Islet precursor cell (in vitro differentiated cells): Measurements from ENCODE around the gene CYFIP1.

Experiments used
- DNase-seq: peaks from one replicate; pipeline ENCODE4 v3.0.0-alpha.2; 2018

CYFIP1 gene

GRCh38 chr15:22948056-22948455 is 32.1 kb downstream of the CYFIP1 start:
- DNase-seq = no peak

DNA sequence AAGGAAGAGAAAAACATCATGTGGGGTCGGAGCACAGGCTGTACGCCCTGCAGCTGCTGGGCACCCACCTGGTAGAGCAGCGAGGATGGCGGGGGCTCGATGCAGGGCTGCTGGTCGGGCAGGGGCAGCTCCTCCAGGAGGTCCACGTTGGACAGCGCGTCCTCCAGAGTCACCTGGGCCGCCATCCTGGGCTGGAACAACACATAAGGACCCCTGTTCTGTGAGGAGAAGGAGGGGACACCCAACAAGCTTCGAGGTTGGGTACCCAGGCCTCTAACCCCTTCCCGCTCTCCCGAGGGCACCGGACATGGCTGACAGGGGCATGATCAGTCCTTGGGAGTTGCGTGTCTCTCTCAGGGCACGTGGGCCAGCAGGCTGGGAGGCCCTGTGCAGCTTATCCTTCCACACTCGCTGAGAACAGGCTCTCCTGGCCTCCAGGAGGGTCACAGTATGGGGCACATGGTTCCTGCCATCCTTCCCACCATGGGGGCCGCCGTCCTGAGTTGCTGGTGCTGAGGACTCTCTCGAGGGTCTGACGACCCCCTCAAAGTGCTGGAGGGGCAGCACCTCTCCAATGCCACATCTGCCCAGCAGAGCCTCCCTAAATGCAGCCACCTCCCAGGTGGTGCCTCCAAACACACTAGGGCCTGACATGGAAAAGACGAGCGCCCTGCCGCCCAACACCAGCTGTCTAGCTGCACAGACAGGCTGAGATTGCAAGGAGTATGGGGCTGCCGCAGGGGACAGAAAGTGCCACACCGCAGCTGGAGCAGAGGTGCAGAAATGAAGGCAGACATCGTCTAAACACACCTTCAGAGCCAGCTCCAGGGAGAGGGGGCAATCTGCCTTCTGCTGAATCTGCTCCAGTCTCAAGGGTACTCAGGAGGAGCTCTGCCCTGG is 32.8 kb downstream of the CYFIP1 start:
- DNase-seq = no peak

- no peak for DNase-seq
Observed at GRCh38 chr15:22945071-22945470, 35.1 kb downstream of the CYFIP1 start.

DNA sequence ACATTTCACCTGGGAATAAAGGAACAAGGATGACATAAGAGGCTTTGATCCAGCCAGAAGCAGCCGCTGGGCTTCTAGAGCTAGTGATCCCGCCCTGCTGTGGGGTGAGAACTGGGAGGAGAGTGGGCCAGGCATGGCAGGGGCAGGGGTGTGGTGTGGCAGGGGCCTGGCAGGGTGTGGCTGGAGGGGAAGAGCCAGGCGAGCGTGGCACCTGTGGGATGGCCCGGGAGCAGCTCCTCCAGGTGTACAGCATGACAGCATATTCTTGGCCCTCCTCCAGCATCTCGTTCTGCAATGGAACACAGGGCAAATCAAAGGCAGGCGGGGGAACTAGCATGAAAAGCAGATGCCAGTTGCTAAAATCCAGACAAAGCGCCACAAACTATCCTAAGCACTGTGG is 35.5 kb downstream of the CYFIP1 start:
- DNase-seq = no peak

DNA sequence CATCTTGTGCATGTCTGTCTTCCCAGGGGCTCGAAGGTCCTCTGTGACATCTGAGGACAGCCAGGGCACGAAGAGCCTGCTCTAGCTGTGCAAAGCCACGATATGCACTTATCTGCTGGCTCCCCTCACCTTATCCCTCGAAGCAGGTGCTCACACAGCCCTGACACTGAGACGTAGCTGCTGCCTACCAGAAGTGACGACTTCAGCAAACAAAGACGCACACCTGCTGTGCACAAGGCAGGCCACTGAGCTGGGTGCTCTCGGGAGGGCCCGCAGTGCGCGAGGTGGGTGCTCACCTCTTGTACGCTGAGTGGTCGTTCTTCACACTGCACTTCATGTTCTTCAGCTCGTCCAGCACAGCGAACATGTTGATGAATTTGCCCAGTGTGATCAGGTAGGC is 37.3 kb downstream of the CYFIP1 start:
- DNase-seq = no peak

GRCh38 chr15:22942306-22942855 is 37.8 kb downstream of the CYFIP1 start:
- DNase-seq = no peak

DNA sequence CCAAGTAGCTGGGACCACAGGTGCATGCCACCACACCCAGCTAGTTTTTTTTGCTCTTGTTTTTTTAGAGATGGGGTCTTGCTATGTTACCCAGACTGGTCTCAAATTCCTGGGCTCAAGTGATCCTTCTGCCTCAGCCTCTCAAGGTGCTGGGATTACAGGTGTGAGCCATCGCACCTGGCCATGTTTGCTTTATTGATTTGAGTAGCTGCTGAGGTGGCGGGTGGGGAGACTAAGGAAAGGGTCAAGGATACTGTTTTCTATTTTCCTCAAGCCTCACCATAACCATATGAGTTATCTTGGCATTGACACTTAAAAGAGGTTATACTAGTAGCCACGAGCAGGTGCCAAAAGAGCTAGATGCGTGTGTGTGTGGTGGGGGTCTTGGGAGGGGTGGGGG is 39.0 kb downstream of the CYFIP1 start:
- no peak for DNase-seq

DNA sequence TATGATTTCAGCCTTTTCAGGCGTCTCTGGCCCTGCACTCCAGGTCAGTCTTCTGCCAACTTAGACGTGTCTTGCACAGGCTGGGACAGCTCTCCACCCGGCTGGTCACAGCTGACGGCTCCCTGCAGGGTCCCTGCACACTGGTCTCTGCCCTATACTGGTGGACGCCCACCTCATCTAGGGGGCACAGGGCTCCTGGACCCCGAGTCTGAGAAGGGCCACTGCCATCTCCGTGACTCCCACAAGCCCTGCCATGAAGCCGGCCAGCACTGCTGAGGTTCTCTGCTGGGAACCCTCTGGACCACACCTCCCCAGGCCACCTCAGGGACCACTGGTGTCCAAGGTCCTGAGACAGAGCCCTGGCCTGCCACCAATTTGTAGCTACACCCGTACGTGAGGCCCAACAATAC is 40.5 kb downstream of the CYFIP1 start:
- DNase-seq = no peak

GRCh38 chr15:22939051-22939450 is 41.1 kb downstream of the CYFIP1 start:
- no peak for DNase-seq

DNA sequence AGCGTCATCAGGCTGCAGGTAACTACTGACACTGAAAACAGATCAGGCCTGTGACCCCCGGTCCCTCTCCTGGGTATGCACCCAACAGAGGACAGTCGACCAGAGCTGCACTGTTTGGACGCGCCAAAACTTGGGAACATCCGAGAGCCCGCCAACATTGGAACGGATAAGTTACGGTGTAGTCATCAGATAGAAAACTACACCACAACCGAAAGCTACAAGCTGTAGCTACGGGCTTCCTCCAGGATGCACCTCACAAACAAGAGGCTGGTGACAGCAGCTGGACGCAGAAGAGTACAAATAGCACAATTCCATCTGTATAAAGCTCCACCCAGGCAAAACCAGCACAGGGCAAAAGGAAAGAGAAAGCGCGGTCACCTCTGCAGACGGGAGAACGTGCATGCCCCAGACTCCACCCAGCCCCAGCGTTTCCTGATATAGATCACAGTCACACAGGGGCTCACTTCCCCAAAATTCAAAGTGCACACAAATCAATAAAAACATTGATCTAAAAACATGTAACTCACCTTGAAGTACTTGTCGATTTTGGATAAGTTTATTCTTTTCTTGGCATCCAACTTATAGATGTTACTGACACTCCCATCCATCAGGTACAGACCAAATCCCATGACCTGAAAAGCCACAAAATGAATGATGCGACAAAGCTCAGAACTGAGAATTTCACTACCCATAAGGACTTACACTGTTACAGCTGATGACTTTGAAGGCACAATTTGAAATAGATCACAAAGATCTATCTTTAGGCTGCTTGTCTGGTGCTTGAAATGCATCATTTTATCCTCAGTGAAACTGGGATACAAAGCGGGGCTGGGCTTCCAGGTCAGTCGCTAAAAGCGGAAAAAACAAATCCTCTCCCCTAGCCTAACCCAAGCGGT is 43.3 kb downstream of the CYFIP1 start:
- DNase-seq = no peak

- DNase-seq = no peak
Observed at GRCh38 chr15:22933641-22934061, 46.5 kb downstream of the CYFIP1 start.

- no peak for DNase-seq
Observed at GRCh38 chr15:22931784-22932536, 48.2 kb downstream of the CYFIP1 start.

DNA sequence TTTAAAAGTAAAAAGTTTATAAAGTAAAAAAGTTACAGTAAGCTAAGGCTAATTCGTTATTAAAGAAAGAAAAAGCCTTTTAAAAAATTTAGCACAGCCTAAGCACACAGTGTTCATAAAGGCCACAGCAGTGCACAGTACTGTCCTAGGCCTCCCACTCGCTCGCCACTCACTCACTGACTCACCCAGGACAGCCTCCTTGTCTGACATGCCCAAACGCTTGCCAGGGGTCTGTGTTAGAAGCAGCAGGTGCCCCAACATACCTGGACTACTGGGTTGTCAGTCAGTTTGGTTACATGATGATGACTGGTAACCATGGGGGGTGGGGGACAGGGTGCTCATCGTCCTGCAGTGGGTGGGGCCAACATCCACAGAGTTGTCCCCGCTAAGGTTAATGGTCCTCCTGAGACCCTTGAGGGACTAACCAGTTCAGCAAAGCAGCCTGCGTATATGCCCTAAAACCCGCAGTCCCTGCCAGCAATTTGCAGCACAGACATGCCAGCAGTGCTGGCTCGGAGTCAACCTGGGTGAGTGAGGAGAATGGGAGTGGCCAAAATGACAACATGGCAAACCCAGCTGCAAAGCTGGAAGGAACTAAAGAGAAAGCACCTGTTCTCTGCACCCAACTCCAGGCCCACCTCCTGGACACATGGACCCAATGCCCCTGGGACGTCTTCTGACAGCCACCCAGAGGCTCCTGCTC is 49.2 kb downstream of the CYFIP1 start:
- DNase-seq = no peak

GRCh38 chr15:22927761-22928160 is 52.4 kb downstream of the CYFIP1 start:
- no peak for DNase-seq

- DNase-seq = no peak
Observed at GRCh38 chr15:22925875-22926274, 54.3 kb downstream of the CYFIP1 start.

DNA sequence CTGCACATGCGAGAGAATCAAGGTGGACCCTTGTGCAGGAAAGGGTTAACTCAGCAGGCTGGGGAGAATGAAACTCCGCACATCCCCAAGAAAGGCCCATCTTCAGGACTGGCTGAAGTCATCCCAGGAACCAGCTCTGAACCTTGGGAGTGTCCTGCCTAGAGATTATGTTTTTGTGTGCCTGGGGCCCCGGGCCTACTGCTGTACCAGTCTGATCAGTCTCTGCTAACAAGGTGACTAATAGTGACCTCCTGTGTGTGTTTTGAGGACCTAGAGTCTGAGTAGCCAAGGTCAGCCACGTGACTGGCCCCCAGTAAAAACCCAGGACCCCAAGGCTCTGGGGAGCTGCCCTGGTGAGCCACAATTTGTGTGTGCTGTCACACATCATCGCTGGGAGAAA is 58.2 kb downstream of the CYFIP1 start:
- DNase-seq = no peak

DNA sequence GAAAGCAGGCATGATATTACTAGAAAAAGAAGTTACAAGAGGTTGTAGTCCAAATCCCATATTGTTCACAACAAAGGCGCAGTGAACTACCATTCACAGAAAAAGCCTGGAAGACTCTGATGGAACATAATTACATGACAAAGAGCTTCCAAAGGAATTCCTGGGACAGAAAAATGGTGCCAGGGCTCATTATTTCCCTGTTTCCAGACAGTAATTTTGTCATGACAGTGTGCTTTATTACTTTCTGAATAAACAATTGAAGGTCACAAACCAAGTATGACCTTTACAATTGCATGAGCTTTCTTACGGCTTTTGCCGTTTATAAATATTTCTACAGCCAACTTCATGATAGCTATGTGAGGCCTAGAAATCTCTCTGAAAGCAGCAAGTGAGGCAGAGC is 61.0 kb downstream of the CYFIP1 start:
- no peak for DNase-seq

- no peak for DNase-seq
Observed at GRCh38 chr15:22918596-22919140, 61.5 kb downstream of the CYFIP1 start.

DNA sequence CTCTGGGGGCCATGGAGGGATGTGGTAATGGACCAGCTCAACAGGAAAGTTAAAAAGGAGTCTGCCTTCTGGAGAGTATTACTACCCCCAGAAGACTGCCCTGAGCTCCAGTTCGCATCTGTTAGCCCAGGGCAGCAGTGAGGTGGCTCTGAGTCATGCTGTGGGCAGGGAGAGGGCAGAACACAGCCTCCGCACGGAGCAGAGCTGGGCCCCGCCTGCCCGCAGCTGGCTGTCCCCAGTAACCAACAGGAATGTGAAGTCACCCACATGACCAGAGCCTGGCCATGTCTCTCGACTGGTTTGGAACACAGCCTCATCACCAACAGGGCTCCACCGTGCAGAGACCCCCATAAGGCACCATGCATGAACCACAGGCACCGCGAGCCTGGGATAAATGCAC is 62.1 kb downstream of the CYFIP1 start:
- DNase-seq = peak; percentile 61

GRCh38 chr15:22917556-22917955 is 62.6 kb downstream of the CYFIP1 start:
- no peak for DNase-seq

- no peak for DNase-seq
Observed at GRCh38 chr15:22916606-22917350, 63.4 kb downstream of the CYFIP1 start.
